Stimulated activated CD4-positive, alpha-beta T cell treated with anti-CD3 and anti-CD28 coated beads, Interleukin-2, amount 100 ng/mL, for 48 hours (primary cell): ENCODE data around the gene MAP2K3.

Experiments
- DNase-seq, 2 donors: peaks; one replicate each; pipeline ENCODE4 v3.0.0-alpha.2; 2020

The MAP2K3 gene

GRCh38 chr17:21252796-21253645, 31.5 kb upstream of the MAP2K3 start, which contains the start of gene NATD1:
TSS of gene NATD1 (minus strand) at chr17:21253410. CDS start at chr17:21253264, 146 bp downstream.
- DNase-seq: peak; percentile 57 to 62

DNA sequence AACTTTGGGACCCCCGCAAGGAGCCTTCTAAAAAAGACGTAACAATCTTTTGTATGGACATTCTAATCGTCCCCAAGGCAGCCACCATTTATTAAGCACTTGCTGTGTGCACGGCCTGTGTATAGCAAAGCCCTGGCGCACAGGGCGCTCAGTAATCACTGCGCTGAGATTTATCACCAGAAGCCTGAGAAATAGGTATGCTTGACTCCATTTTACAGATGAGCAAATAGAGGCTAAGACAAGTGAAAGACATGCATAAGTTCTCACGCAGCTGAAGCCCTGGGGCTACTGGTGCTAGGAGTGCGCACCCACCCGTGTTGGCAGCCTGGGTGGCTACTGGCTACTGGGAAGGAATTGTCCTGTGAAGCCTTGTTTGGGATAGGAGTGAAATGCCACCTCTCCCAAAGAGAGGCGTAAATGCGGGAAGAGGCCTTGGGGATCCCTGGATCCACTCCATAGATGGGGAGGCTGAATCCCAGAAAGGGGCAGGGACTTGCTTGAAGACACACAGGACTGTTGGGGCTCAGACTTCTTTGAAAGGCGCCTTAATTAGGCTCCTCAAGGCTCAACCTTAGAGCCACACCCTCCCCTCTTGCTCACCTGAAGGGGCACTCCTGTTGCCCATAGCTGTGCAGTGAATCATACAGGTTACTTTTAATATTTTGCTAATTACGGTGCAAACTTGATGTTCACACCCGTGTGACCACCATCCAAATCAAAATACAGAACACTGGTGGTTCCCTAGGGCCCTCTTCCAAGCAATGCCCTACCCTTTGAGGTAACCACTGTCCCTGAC, 30.7 kb upstream of the MAP2K3 start:
- DNase-seq: no peak

- no peak for DNase-seq
Measured at GRCh38 chr17:21258593-21258992, 25.9 kb upstream of the MAP2K3 start.

DNA sequence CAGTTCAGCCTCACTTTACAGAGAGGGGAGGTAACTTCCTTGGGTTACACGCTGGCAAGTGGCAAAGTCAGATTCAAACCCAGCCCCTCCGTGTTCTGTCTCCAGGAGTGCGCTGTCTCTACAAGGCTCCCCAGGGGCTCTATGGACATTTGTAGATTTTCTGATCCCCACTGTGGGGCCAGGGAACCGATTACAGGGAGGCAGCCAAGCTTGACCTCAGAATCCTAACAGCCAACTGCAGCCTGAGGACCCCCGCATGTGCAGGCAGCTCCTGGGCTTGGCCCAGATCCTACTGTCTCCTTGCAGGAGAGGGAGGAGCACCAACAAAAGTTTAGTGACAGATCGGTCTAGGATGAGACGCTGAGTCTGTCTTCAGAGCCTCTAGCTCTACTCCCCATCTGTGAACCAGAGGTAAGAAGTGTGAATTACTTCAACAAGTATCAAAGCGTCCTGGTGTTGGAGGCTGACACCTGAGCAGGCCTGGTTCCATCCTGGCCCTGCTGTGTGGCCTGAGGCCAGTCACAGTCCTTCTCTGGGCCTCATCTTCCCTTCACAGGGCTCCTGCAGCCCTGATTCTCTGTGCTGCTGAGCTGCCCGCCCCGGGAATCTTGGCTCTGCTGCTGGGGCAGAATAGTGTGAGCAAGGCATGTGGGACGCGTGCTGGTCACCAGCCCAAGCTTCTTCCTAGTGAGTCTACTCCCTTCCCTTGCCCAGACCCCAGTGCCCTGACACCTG, 22.1 kb upstream of the MAP2K3 start:
- no peak for DNase-seq

GRCh38 chr17:21263376-21263775, 21.1 kb upstream of the MAP2K3 start:
- DNase-seq: no peak

GRCh38 chr17:21268596-21269188, 15.8 kb upstream of the MAP2K3 start:
- DNase-seq: no peak

DNA sequence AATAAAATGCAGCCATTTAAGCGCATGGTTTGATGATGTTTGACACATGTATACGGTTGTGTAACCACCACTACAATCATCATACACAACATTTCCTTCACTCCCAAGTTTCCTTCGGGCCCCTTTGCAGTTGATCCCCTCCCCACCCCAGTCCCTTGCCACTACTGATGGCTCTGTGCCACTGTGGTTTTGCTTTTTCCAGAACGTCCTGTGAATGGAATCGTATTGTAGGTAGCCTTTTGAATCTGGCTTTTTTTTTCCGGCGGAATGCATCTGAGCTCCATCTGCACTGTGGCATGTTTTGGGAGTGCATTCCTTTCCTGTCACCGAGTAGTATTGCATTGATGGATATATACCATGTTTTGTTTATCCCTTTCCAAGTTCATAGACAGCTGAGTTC, 15.1 kb upstream of the MAP2K3 start:
- no peak for DNase-seq

DNA sequence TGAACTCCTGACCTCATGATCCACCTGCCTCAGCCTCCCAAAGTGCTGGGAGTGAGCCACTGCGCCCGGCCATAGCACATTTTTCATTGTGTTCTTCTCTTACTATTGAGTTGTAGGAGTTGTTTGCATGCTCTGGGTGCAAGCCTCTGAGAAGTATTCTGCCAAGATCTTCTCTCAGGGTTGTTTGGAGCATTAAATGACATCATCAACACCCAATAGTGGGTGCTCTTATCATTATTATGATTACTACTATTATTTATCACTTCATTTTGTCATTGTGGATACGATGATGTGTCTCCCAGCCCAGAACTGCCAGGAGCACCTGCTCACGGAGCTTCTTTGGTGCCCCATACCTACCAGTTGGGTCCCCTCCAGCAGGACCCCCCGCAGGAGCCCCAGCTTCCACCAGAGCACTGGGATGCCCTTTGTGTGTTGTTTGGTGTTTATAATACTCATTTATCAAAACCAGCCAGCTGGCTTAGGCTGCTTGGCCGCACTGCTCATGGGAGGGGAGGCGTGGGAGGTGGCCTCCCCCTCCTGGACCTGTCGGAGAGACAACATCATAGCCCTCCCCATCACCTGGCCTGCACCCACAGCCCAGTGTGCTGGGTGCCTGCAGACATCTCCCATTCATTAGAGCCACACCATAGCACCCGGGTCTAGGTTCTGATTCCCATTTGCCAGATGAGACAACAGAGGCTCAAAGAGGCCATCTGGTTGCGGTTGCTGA, 12.9 kb upstream of the MAP2K3 start:
- DNase-seq: no peak

GRCh38 chr17:21272250-21272649, 12.3 kb upstream of the MAP2K3 start:
- no peak for DNase-seq

DNA sequence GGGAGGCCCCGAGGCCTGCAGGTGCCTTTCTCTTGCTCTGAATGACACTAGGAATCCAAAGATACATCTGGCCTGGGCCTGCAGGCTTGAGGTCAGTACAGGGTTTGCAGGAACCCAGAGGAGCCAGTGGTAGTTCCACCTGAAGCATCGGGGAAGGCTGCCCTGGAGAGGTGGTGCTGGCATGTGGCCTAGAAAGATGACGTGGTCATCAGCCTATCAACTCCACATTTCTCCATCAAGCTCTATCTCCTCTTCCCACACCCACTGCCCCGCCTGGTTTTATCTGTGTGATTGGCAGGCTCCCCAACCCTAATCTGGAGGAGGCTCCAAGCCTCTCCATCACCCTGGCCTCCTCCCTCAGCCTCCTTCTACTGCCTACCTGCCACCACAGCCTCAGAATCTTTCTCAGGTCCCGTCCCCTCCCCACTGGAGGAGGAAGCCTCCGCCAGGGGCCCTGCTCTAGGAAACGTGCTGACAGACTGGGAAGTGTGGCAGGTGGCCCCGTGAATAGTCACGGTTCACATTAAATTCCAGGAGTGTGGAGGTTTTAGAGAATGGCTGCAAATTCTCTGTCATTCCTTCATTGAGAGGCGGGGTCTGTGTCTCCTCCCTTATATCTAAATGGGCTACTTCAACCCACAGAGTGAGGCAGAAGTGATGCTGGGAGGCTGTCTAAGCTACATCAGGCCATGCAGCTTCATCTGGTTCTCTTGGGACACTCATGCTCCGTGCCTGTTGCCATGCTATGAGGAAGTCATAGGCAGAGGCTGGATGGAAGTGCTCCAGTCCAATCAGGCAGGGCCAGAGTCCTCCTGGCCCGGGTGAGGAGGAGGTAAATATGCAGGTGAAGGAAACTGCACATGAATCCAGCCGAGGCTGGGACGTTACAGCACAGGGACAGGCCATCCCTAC, 11.4 kb upstream of the MAP2K3 start:
- no peak for DNase-seq

DNA sequence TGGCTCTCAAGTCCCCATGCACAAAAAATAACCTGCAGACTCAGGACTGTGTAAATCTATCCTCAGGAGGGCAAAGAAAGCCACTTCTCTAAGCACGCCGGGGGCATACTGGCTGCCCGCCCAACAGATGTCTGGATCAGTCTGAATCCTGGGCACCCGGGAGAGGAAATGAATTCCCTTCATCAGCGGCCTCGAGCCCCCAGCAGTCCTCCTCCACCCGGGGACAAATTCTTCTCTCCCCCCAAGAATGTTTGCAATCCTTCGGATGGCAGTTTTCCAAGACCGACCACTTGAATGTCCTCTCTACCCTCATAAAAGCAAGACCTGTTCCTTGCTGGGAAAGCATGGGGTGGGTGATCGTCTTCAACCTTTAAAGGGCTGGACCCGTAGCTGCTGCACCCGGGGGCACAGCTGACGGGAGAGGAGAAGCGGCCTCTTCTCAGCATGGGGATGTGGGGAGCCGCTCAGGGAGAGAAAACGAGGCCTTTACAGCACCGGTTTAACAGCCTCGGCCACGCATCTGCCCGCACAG, 9.4 kb upstream of the MAP2K3 start:
- no peak for DNase-seq

- DNase-seq: peak; percentile 96 to 97
Measured at GRCh38 chr17:21275579-21276263, 8.8 kb upstream of the MAP2K3 start.

GRCh38 chr17:21276264-21276588, 8.3 kb upstream of the MAP2K3 start:
- DNase-seq: no peak

DNA sequence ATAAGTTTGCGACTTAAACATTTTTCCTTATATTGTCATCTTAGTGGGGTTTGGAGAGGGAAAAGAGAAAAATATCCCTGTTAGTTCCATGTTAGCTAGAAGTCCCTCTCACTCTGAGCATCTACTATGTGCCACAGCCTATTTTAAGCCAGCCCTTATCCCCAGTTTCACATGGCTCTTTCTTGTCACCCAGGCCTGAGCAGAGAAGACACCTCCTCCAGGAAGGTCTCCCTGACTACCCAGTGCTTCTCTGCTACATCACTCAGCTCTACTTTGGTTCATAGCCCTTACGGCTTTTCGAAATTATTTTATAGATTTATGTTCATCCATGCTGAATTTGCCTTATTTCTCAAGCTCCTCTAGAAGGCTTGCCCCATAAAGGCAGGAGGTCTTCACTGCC, 7.2 kb upstream of the MAP2K3 start:
- DNase-seq: no peak

DNA sequence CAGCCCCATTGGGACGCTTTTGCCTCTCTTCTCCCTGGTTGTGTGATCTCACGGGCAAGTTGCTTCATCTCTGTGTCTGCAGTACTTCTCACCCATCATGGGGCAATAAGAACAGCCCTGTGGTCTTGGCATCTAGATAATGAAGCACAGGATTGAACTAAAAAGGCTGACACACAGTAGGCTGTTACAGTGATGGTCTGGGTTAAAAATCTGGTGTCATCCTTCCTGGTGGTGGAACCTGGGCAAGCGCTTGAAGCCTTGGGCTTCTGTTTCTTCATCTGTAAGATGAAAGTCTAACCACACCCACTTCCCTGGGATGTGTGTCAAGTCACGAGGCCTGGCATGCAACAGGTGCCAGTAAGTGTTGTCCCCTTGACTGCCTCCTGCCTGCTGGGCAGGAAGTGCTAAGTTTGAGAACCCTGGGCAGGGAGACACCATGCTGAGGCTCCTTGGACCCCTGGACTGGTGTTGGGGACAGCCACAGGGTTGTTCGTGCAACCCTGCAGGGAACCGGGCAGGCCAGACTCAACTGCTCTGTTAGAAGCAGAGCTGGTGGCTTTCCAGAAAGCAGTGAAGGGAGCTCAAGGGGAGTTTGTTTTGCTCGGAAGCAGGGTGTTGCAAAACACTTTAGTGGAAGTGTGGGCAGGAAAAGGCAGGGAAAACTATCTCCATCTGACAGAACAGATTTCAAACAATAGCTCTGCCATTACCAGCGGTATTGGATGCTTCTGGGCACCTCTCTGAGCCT, 5.9 kb upstream of the MAP2K3 start:
- DNase-seq: no peak

DNA sequence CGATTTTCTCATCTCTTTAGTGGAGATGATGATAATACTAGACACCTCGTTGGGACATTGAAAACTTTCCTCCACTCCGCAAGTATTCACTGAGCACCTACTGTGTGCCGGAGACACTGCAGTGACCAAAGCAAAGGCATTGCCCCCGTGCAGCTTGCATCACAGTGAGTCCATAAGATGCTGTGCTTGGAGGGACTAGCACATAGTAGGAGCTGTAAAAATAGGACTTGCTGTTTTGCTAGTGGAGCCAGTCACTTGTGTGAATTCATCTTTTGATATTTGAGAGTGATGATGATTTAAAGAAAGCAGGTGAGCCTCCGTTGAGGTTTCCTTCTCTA, 5.3 kb upstream of the MAP2K3 start:
- no peak for DNase-seq

DNA sequence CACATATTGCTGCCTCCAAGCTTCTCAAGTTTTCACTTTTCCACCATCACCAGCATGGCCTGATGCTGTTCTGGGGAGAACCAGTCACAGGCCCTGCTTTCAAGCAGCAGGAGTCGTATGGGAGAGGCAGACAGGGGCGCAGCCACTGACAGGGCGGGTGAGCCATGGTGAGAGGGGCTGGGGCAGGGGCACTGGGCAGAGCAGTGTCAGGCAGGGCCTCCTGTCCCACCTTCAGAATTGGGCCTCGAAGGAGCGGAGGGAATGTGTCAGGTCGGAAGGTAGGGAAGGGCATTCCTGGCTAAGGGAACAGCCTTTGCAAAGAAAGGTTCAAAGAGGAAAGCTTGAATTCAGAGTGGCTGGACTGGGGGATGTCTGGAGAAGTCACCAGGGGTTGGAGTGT, 4.9 kb upstream of the MAP2K3 start:
- no peak for DNase-seq

DNA sequence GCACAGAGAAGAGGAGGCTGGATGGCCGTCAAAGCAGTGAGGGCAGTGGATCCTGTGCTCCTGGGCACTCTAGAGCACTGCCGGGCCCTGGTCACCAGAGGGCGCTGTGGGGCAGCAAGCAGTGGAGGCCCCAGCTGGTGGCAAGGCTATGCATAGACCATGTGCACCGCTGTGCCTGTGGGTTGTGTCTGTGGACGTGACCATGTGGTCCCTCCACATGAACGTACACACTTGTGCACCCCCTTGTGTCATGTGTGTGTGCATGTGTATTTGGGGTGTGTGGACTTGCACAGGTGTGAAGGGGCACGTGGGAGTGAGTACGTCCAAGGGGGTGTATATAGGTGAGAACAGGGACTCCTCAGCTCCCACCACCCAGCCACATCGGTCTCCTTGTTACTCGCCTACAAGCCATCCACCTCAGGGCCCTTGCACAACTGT, 4.4 kb upstream of the MAP2K3 start:
- peak; percentile 95 for DNase-seq

DNA sequence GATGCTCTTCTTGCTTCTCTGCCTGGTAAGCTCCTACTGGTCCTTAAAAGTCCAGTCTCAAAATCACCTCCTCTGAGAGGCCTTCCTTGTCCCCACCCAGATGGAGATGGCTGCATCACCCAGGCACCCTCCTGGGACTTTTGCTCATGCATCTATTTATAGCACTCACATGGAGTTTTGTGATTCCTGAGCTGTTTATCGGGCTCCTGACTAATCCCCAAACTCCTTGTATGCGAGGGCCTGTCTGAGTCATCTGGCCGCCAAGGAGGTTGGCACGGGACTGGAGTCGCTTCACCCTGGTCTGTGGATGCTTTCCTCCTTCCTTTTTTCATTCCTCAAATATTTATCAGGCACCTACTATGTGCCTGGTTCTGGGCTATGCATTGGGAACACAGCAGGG, 2.3 kb upstream of the MAP2K3 start:
- DNase-seq: no peak

GRCh38 chr17:21282850-21283249, 1.7 kb upstream of the MAP2K3 start:
- DNase-seq: no peak
